Measurements from ENCODE around the gene SLC19A2. TPM values are rescaled to one million over a fixed set of nuclear protein-coding genes. Genes with fewer than 3 reads are reported as not detected.
"Not testable (repeated sequence)": the region's sequence is repeated elsewhere in the genome, so short reads cannot be mapped to it uniquely, and the experiment has no call there.

SLC19A2 gene
- polyA plus RNA-seq, 3 donors, result 14.5 to 23.2 (median 19.5) TPM

DNA sequence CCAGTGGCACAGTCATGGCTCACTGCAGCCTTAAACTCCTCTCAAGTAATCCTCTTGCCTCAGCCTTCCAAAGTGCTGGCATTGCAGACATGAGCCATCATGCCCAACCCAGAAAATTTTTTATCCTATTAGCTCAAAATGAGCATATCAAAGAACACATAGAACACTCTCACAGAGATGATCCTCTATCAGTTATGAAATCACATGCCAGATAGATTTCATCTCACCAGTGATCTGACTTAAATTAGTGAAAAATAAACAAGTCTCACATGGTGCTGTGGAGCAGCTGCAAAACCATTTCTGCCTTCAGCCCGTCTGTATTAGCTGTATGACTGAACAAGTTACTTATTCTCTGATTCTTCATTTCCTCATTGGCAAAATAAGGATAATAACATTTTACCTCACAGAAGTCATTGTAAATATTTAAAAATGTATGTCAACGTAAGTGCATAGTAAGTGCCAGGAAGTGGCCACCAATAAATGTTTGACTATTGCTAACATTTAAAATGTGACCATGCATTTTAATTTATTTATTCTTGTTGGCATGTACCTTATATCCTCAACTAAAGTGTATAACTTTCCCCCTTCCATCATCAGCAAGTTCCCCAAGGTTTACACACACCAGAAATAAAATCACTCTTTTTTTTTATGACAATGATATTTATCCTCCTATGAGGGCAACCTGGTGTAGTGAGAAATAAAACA is 29.0 kb upstream of the SLC19A2 start:
- no peak for DNase-seq (ENCODE audit: extremely low read depth in 1 of 11, low read depth in 9 of 11, low spot score in 4 of 11)

DNA sequence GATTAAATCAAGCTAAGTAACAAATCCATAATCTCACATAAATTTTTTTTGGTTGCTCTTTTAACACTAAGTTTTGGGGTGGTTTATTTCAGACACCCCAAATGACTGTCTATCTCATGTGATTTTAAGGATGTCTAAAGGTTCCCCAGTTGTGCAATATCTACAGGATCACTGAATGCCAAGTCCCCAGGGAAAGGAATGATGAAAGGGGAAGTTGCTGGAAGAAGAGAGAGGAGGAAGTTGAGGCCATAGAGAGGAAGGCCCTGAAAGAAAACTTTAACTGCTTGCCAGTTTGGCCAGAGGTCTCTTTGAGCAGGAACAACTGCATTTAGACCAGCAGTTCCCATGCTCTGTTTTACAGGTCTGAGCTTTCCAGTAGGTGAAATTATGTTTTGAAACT is 27.5 kb upstream of the SLC19A2 start:
- no peak for DNase-seq (ENCODE audit: extremely low read depth in 1 of 11, low read depth in 9 of 11, low spot score in 4 of 11)

DNA sequence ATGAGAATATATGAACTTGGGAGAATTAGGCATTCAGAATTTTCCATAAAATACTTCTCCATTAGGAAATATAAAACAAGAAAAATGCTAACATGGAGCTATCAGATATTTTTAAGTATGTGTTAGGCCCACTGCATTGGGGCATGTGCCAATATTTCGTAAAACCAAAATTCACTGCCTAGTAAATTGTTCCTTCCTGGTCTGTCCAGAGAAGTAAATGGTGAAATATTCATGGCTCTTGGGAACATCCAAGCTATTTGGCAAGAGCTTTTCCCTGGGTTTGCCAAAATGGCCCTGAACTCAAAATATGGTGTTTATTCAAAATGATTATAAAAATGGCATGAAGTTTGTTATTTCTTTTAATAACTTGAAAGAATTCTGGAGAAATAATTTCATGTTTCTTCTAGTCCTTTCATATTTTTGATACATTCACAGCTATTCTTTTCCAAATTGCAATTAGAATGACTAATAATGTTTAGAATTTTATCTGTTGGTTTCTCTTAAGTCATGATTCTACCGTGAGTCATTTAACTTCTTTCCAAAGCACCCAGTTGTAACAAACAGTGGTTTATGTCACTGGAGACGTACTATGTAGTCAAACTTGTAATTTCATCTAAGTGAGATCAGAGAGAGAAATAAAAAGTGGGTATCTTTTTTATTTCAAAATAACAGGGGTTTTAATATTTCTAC is 25.7 kb upstream of the SLC19A2 start:
- DNase-seq (ENCODE audit: extremely low read depth in 1 of 11, low read depth in 9 of 11, low spot score in 4 of 11), result no peak

DNA sequence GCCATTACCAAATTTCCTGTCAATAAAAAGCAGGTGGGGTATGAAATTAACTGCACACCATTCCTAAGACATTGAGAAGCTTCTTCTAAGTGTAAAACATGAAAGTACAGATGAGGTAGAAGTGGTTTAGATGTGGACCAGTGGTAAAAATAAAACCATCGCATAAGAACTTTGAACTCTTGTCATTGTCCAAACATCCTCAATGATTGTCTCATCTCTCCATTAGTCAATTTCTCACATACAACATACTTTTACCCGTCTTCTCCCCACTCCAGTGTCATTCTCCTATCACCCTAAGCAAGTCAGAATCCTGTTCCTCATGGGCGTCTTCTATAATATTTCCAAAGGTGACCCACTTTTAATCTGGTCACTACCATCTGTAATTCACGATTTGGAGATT is 24.3 kb upstream of the SLC19A2 start:
- DNase-seq (ENCODE audit: extremely low read depth in 1 of 11, low read depth in 9 of 11, low spot score in 4 of 11), result no peak

DNA sequence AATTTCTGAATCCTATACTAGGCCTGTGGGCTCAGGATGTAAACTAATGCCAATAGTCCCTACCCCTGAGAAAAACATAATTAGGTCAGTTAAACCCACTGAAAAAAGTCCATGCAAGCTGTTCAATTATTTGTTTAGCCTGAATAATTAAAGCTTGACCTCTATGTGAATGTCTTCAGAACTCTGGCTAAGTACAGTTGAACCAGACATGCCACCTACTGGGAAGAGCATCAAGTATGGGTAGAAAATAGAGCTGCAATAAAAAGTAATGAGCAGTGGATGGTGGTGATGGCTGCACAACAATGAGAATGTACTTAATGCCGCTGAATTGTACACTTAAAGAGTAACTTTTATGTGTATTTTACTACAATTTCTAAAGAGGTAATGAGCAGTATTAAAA is 23.6 kb upstream of the SLC19A2 start:
- DNase-seq (ENCODE audit: extremely low read depth in 1 of 11, low read depth in 9 of 11, low spot score in 4 of 11), result no peak

DNA sequence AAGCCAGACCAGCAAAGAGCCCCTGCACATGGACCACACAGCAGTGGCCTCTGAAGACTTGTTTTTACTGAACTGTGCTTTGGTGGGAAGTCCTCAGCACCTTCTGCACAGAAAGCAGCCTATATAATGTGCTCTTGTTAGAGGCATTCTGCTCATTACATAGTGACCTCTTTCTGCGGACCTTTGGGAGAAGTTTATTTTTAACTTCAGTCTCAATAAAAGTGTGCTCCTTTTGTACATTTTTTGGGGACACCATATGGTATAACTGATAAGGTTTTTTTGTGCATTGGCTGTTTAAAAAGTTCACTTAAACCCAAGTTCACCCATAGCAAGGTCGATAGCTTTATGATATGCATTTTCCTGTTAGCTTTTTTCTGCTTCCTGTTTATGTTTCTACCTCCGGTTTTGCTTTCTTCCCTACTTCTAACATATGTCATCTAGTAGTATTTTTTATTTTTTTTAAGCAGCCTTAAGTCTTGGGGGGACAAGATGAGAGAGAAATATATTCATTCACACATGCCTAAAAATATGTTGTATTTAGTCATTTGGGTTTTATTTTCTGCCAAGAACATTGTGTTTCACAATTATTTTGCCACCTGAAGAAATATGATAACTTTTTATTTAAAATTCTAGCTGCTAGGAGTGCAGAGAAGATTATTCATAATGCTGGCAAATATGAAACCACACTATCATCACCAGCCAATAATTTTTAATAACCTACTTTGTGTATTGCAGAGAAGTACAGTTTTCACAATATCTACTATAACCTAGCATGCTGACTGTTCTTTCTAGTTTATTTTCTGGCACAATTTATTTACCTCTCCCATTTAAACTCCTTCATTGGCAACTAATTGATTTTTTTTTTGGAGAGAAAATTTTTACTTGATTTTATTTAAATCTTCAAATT is 22.9 kb upstream of the SLC19A2 start:
- DNase-seq (ENCODE audit: extremely low read depth in 1 of 11, low read depth in 9 of 11, low spot score in 4 of 11), result no peak

DNA sequence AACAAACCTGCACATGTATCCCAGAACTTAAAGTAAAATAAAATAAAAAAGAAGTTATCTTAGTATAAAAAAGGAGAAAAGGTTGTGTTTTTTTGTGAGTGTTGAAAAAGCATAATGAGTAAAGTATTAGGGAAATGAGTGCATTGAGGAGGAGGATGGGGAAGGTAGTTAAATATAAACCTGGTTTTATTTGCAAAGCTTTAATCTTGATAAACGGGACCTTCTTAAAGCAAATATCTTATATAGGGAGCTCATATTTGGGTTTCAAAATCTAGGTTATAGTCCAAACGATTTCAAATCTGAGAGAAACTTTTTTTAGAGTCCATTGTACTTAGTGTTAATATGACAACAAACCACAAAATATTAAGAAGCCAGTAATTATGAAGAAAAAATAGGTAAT is 21.7 kb upstream of the SLC19A2 start:
- no peak for DNase-seq (ENCODE audit: extremely low read depth in 1 of 11, low read depth in 9 of 11, low spot score in 4 of 11)

DNA sequence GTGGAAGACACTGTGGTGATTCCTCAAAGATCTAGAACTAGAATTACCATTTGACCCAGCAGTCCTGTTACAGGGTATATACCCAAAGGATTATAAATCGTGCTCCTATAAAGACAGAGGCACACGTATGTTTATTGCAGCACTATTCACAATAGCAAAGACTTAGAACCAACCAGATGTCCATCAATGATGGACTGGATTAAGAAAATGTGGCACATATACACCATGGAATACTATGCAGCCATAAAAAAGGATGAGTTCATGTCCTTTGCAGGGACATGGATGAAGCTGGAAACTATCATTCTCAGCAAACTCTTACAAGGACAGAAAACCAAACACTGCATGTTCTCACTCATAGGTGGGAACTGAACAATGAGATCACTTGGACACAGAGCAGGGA is 17.9 kb upstream of the SLC19A2 start:
- not testable (repeated sequence) for DNase-seq (ENCODE audit: extremely low read depth in 1 of 11, low read depth in 9 of 11, low spot score in 4 of 11)

DNA sequence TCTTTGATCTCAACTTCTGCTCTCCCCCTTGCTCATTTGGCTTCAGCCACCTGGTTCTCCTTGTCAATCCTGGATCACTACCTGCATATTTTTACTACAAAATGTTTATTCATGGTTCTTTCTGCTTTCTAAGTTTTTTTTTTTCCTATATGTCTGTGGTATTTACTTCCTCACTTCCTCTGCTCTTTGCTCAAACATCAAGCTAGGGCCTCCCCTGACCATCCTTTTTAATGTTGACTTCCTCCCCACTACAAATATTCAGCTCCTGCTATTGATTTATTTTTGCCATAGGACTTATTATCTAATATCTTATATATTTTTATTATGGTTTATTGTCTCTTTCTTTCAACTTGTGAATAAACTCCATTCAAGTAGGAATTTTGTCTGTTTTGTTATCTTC is 14.1 kb upstream of the SLC19A2 start:
- no peak for DNase-seq (ENCODE audit: extremely low read depth in 1 of 11, low read depth in 9 of 11, low spot score in 4 of 11)

DNA sequence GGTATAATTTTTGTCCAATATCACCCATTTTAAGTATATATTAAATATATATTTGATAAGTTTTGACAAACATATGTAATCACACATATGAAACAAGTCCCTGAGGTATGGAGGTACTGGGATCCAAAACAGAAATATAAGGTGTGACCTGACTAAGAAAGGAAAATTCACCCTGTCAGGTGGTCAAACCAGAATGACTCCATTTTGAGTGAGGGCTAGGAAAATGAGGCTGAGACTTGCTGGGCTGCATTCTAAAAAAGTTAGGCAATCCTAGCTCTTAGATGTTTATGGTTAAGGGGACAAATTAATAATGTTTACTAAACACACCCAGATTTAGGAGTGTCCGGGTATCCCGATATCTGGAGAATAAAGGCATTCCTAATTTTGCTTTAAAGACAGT is 11.6 kb upstream of the SLC19A2 start:
- DNase-seq (ENCODE audit: extremely low read depth in 1 of 11, low read depth in 9 of 11, low spot score in 4 of 11), result no peak

DNA sequence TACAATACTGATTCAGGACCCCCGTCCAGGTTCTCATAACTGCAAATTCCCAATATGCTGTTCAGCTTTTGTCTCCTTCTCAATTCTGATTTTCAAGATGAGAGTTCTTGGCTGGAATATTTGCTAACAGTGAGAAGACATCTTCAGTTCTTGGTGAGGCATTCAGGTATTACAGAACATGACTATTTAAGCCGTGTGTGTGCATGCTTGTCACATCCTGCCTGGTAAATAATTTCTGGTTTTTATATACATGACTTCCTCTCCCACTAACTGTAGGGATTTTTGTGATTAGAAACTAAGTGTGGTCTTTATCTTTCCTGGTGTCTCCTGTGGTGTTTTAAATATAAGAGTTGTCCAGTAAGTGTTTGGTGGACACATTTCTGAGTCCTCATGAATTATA is 10.2 kb upstream of the SLC19A2 start:
- no peak for DNase-seq (ENCODE audit: extremely low read depth in 1 of 11, low read depth in 9 of 11, low spot score in 4 of 11)

DNA sequence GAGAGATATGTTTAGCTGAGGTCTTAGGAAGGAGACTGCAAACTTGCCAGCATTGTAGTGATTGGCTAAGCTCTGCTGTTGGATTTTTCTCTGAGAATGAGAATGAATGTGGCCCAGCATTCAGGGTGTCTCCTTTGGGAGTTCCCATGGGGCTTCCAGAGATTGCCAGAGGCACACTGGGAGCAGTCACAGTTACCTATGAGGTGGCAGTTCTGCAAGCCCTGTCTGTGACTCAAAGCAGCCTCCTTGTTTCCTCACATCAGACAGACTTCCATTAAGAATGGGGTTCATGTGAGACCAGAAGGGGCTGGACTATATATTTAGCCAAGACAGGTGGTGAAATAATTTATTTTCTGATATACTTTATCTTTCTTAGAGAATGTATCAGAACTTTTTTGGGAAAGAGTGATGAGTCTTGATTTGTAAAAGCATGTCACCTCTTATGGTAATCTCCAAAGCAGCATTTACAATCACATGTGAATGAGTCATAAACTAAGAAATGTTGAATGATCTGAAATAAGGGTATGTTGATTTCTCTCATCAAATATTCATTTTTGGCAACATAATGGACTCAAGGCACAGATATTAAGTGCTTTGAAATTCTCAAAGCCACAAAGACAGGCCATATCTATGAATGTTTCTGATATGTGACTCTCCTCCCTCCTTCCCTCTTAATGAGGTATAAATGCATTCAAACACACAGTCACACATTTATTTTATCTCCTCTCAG is 9.5 kb upstream of the SLC19A2 start:
- DNase-seq (ENCODE audit: extremely low read depth in 1 of 11, low read depth in 9 of 11, low spot score in 4 of 11), result no peak

DNA sequence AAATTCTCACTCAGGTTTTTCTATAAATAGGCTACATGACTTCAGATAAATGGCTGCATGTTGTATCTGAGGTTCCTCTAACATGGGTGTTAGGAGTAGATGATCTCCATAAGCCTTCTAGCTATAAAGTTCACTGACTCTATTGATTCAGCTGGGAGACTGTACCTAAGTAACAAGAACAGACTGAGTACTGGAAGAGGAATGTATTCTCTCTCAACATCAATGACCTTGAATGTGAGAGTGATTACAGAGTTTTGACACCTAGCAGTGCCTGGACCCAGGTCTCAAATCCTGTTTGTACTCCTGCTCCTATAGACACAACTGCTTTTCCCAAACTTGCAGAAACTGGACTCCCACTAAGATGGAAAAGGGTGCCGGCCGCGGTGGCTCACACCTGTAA is 8.6 kb upstream of the SLC19A2 start:
- DNase-seq (ENCODE audit: extremely low read depth in 1 of 11, low read depth in 9 of 11, low spot score in 4 of 11), result no peak

DNA sequence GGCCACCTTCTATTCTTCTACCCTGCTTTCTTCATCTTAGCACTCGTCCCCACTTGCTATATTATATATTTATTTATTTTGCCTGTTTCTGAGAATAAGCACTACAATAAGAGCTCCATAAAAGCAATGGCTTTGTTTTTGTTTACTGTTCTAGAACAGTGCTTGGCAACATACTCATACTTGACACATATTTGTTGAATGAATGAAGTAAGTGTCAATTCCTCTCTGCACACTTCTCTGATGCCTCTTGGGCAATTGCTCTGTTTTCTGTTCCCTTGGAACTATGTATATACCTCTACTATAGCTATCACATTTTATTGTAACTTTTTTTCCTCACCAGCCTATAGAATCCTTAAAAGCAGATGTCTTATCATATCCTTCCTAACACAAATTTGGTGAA is 7.5 kb upstream of the SLC19A2 start:
- no peak for DNase-seq (ENCODE audit: extremely low read depth in 1 of 11, low read depth in 9 of 11, low spot score in 4 of 11)

DNA sequence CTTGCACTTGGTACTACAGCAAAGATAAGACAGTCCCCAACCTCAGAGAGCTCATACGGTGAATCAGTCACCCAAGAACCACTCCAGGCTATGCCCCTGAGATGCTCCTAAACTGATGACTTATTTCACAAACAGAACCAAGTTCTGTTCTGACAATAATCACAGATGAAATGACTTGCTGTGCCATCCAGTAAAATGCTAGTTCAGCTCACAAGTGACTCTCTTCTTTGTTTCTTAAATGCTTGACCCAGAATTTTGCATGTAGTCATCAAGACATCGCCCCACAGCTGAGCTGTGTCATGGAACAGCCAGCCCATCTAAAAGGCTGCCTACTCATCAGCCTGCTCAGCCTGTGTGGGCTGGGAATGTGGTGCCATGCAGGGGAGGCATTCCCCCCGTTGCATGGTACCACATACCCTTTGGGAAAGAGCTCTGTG is 6.1 kb upstream of the SLC19A2 start:
- DNase-seq (ENCODE audit: extremely low read depth in 1 of 11, low read depth in 9 of 11, low spot score in 4 of 11), result no peak

DNA sequence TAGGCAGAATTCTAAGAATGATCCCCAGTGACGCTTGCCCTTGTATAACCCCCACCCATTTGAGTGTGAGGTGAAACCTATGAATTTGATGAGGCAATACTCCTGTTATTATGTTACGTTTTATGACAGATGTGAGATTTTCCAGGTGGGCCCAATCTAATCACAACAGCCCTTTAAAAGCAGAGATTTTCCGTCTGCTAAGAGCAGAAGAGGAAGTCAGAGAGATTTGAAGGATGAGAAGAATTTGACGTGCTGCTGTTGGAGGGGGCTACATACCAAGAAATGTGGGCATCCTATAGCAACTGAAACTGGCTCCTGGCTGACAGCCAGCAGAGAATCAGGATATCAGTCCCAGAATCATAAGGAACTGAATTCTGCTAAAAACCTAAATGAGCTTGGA is 2.4 kb upstream of the SLC19A2 start:
- no peak for DNase-seq (ENCODE audit: extremely low read depth in 1 of 11, low read depth in 9 of 11, low spot score in 4 of 11)

DNA sequence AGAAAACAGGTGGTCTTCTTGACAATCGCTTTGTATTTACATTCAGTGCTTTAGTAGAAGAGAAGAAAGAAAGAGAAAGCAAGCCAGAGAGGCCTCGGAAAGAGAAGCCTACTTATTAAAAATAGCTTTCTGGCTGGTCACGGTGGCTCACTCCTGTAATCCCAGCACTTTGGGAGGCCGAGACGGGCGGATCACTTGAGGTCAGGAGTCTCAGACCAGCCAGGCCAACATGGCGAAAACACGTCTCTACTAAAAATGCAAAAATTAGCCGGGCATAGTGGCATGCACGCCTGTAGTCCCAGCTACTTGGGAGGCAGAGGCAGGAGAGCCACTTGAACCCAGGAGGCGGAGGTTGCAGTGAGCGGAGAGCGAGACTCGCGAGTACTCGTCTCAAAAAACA is 1.8 kb upstream of the SLC19A2 start:
- DNase-seq (ENCODE audit: extremely low read depth in 1 of 11, low read depth in 9 of 11, low spot score in 4 of 11), result no peak

DNA sequence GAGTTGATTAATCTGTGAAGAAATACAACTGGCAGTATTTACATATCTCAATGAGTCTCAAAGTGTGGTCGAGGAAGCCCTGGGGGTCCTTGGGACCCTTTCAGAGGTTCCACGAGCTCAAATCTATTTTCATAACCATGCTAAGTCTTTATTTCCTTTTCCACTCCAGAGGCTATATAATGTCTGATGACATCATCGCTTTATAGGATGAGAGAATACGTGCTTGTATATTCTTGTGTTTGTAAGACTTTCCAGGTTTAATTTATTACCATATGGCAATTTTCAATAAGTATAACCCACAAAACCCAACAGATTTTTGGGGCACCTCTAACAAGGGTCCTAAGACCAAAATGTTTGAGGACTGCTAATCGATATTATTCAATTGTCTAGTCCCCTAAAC is 1.4 kb upstream of the SLC19A2 start:
- DNase-seq (ENCODE audit: extremely low read depth in 1 of 11, low read depth in 9 of 11, low spot score in 4 of 11), result no peak

DNA sequence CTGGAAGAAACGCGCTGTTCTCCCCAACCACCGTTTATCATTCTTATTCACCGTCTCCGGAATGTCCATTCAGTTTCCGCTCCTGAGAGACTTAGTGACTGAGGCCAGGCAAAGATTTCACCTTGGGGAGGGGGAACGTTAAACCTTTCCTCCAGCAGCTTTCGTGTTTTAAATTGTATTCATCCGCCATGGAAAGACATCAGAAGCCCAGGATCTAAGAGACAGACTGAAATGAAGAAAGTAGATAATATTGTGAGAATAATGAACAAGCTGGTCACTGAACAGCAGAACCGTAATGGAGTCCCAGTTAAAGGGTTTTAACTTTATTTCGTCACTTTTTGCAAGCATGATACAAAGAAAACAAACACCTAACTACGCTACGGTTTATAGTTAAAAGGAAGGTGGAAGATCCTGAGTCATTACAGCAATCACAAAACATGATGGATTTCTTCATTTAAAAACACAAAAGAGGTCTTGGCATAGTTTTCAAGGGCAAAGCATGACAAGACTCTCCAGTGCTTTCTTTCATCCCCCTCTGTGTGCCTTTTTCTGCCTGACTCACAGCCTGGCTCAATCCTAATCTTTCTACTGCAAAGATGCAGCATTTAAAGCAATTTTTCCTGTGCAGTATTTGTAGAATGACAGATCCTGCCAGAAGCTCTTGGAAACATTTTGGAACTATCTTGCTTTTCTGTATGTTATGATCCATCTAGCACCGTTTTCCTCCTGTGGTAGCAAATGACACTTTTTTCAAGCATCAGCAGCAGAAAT is 722 bp upstream of the SLC19A2 start:
- peak in 1 of 11 donors; percentile 9 for DNase-seq (ENCODE audit: extremely low read depth in 1 of 11, low read depth in 9 of 11, low spot score in 4 of 11)
